ENCODE results near the gene CEP112. TPM values are rescaled to one million over a fixed set of nuclear protein-coding genes. Genes with fewer than 3 reads are reported as not detected.

Gene CEP112
- total and polyA plus RNA-seq, 2 of the 13 experiments (the other 11 are each of a cell fraction or from before 2014, with no cell fraction given): 1.2 to 3.4 TPM

DNA sequence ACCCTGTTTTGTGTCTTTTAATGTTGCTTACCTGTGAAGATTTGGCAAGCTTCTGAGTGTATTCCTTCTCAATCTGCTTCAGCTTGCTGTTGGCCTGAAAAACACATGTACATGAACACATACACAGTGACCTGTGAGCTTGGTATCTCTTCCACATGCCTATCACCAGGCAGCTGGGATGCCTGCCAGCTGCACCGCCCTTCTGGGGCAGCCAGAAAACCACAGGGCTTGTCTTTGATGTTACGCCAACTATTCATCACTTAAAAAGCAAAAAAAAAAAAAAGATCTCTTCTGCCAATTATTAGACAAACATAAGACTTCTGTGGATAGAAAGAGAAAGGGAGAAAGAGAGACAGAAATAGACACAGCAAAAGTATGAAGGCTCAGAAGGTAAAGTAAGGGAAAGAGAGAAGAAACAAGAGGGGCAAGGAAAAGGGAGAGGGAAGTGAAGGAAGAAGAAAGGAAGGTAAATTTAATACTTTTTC lies 441.3 kb downstream of the CEP112 start (continued):
- TF ChIP-seq SOX13 (IDR thresholded peaks at IDR 0.05) (no peak), SOX13 (CRISPR knock-in tag; conservative IDR thresholded peaks at IDR 0.05 in 1 of 2, IDR thresholded peaks at IDR 0.05 in 1 of 2) (peak in 1 of 2 experiments; percentile 94; a peak in 2 of 4 replicates), ZNF446 (CRISPR knock-in tag; IDR thresholded peaks at IDR 0.05) (no peak), RARG (CRISPR knock-in tag; IDR thresholded peaks at IDR 0.05; ENCODE audit: low read depth) (no peak), NFKBIZ (CRISPR knock-in tag; IDR thresholded peaks at IDR 0.05) (peak; percentile 75; the same call in 1 of the 2 replicates), MED13 (CRISPR knock-in tag; IDR thresholded peaks at IDR 0.05) (no peak), HDAC1 (CRISPR knock-in tag; IDR thresholded peaks at IDR 0.05) (peak; percentile 53; the same call in 1 of the 2 replicates), ZNF562 (CRISPR knock-in tag; IDR thresholded peaks at IDR 0.05; ENCODE audit: borderline replicate concordance) (no peak), TCF7L2 (IDR thresholded peaks at IDR 0.05; ENCODE audit: low read depth, low read length) (peak; percentile 88), FOXJ3 (CRISPR knock-in tag; IDR thresholded peaks at IDR 0.05; ENCODE audit: borderline replicate concordance) (no peak), RCOR2 (CRISPR knock-in tag; IDR thresholded peaks at IDR 0.05) (peak; percentile 87), NFYC (CRISPR knock-in tag; IDR thresholded peaks at IDR 0.05) (0 out of 2 replicates have a peak, but pooled peaks have one; percentile 22)
- TF ChIP-seq, protein P1, sequence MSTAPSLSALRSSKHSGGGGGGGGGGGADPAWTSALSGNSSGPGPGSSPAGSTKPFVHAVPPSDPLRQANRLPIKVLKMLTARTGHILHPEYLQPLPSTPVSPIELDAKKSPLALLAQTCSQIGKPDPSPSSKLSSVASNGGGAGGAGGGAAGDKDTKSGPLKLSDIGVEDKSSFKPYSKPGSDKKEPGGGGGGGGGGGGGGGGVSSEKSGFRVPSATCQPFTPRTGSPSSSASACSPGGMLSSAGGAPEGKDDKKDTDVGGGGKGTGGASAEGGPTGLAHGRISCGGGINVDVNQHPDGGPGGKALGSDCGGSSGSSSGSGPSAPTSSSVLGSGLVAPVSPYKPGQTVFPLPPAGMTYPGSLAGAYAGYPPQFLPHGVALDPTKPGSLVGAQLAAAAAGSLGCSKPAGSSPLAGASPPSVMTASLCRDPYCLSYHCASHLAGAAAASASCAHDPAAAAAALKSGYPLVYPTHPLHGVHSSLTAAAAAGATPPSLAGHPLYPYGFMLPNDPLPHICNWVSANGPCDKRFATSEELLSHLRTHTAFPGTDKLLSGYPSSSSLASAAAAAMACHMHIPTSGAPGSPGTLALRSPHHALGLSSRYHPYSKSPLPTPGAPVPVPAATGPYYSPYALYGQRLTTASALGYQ (CRISPR knock-in tag; IDR thresholded peaks at IDR 0.05): peak; percentile 87; the same call in 1 of the 2 replicates
- TF ChIP-seq, protein P2, sequence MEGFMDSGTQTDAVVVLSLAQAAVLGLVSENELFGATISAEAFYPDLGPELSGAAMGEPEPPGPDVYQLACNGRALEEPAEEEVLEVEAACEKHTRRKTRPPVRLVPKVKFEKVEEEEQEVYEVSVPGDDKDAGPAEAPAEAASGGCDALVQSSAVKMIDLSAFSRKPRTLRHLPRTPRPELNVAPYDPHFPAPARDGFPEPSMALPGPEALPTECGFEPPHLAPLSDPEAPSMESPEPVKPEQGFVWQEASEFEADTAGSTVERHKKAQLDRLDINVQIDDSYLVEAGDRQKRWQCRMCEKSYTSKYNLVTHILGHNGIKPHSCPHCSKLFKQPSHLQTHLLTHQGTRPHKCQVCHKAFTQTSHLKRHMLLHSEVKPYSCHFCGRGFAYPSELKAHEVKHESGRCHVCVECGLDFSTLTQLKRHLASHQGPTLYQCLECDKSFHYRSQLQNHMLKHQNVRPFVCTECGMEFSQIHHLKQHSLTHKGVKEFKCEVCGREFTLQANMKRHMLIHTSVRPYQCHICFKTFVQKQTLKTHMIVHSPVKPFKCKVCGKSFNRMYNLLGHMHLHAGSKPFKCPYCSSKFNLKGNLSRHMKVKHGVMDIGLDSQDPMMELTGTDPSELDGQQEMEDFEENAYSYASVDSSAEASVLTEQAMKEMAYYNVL (CRISPR knock-in tag; IDR thresholded peaks at IDR 0.05; ENCODE audit: borderline replicate concordance): peak; percentile 90; the same call in 1 of the 2 replicates
- TF ChIP-seq, protein P3, sequence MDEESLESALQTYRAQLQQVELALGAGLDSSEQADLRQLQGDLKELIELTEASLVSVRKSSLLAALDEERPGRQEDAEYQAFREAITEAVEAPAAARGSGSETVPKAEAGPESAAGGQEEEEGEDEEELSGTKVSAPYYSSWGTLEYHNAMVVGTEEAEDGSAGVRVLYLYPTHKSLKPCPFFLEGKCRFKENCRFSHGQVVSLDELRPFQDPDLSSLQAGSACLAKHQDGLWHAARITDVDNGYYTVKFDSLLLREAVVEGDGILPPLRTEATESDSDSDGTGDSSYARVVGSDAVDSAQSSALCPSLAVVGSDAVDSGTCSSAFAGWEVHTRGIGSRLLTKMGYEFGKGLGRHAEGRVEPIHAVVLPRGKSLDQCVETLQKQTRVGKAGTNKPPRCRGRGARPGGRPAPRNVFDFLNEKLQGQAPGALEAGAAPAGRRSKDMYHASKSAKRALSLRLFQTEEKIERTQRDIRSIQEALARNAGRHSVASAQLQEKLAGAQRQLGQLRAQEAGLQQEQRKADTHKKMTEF (CRISPR knock-in tag; IDR thresholded peaks at IDR 0.05): peak; percentile 94

Data from HepG2 (cell line).